Activated CD8-positive, alpha-beta memory T cell treated with anti-CD3 and anti-CD28 coated beads, Interleukin-2, amount 10 ng/mL, durations not matched to agents 7 days and 5 days (primary cell): ENCODE data around the gene ETV7. TPM values are rescaled to one million over a fixed set of nuclear protein-coding genes. Genes with fewer than 3 reads are reported as not detected.

Experiments used
- ATAC-seq: fragments of 150-1000 bp; cut with Tn5 transposase; one replicate; pipeline ENCODE4 v1.10.0; 2021; ENCODE audit warnings: moderate library complexity
- CTCF ChIA-PET: fragments of 350-600 bp; sonication (Branson Sonifier 250); formaldehyde crosslinking; loops from one replicate; lab custom pipeline; 2021; ENCODE audit warnings: antibody characterized with exemption; lab: Charles Lee
- DNase-seq: peaks from one replicate; pipeline ENCODE4 v3.0.0-alpha.2; 2020
- H3K27ac Mint-ChIP-seq: one replicate; pipeline ENCODE4 v1.8.0; 2021; ENCODE audit warnings: mild to moderate bottlenecking, mixed read lengths
- H3K27me3 Mint-ChIP-seq: one replicate; pipeline ENCODE4 v1.8.0; 2021; ENCODE audit warnings: mixed read lengths
- H3K36me3 Mint-ChIP-seq: one replicate; pipeline ENCODE4 v1.8.0; 2021; ENCODE audit warnings: mild to moderate bottlenecking, mixed read lengths
- H3K4me1 Mint-ChIP-seq: one replicate; pipeline ENCODE4 v1.8.0; 2021; ENCODE audit warnings: mixed read lengths
- H3K4me3 Mint-ChIP-seq: one replicate; pipeline ENCODE4 v1.8.0; 2021; ENCODE audit warnings: mild to moderate bottlenecking, moderate library complexity, mixed read lengths
- H3K9me3 Mint-ChIP-seq: one replicate; pipeline ENCODE4 v1.8.0; 2022; ENCODE audit warnings: low read depth, mixed read lengths
- total RNA-seq, 2 experiments: library from RNA; stranded (reverse); gene quantifications; one replicate each; pipeline ENCODE4 v1.2.3, GENCODE V29; 2021

ETV7 gene
- total RNA-seq, 2 experiments from 2014 or later = 5.9 to 19.7 TPM

- H3K4me3 Mint-ChIP-seq = no peak overlapping the region
- peaks cover 25% of the 10 kb centered on the region for H3K27me3 Mint-ChIP-seq
- no peaks in the 10 kb centered on the region for H3K36me3 Mint-ChIP-seq
- no peaks in the 10 kb centered on the region for H3K9me3 Mint-ChIP-seq
- CTCF ChIA-PET = interaction anchor here (1.0 to 2.4 kb wide), 2 partner anchors 12 to 15 kb away, joined by 3 to 8 read pairs; no protein-coding TSS in a partner anchor
- no peaks in the 10 kb centered on the region for H3K4me1 Mint-ChIP-seq
- no peak overlapping the region for H3K27ac Mint-ChIP-seq
- DNase-seq = no peak
- ATAC-seq = no peak
Observed at GRCh38 chr6:36317623-36318022, 69.8 kb downstream of the ETV7 start.

Other genes with a start within 250 kb of the ETV7 start
- gene BRPF3, start 190.9 kb downstream of the ETV7 start, total RNA-seq = 10 to 100 TPM; 13.4 to 14.8 TPM
- not detected for gene PNPLA1, start 117.6 kb downstream of the ETV7 start, total RNA-seq
- gene BNIP5, start 50.8 kb downstream of the ETV7 start, total RNA-seq = not detected
- under 1 TPM in 1 of 2 experiments, not detected in 1; 0.32 TPM for gene PXT1, start 55.2 kb upstream of the ETV7 start, total RNA-seq
- gene KCTD20, start 55.3 kb upstream of the ETV7 start, total RNA-seq = 10 to 100 TPM; 53.9 to 65.0 TPM
- gene STK38, start 159.8 kb upstream of the ETV7 start, total RNA-seq = 10 to 100 TPM; 47.7 to 54.7 TPM
- gene SRSF3, start 206.7 kb upstream of the ETV7 start, total RNA-seq = 100 to 1,000 TPM; 416 to 514 TPM